ENCODE results near the gene TEK. TPM values are rescaled to one million over a fixed set of nuclear protein-coding genes. Genes with fewer than 3 reads are reported as not detected.

The TEK gene
- total RNA-seq, 1 experiment from 2014 or later = 0.45 TPM

GRCh38 chr9:27094640-27095298, 14.3 kb upstream of the TEK start:
- Histone ChIP-seq H3K4me3 (ENCODE audit: insufficient read depth, low read depth, low read length) (no peak overlapping the region), H3K36me3 (replicated peaks; ENCODE audit: control insufficient read depth, insufficient read depth, low read length) (no peaks in the 10 kb centered on the region), H3K27me3 (ENCODE audit: control insufficient read depth, insufficient read depth, low read length) (no peaks in the 10 kb centered on the region)
- DNase-seq = no peak

GRCh38 chr9:27107241-27107640, 1.8 kb upstream of the TEK start:
- H3K27me3 ChIP-seq (ENCODE audit: control insufficient read depth, insufficient read depth, low read length) = no peaks in the 10 kb centered on the region
- DNase-seq = no peak
- no peaks in the 10 kb centered on the region for H3K36me3 ChIP-seq (replicated peaks; ENCODE audit: control insufficient read depth, insufficient read depth, low read length)
- H3K4me3 ChIP-seq (ENCODE audit: insufficient read depth, low read depth, low read length) = no peak overlapping the region

GRCh38 chr9:27109621-27110020, 596 bp downstream of the TEK start:
- DNase-seq = no peak
- no peaks in the 10 kb centered on the region for H3K27me3 ChIP-seq (ENCODE audit: control insufficient read depth, insufficient read depth, low read length)
- H3K36me3 ChIP-seq (replicated peaks; ENCODE audit: control insufficient read depth, insufficient read depth, low read length) = no peaks in the 10 kb centered on the region
- no peak overlapping the region for H3K4me3 ChIP-seq (ENCODE audit: insufficient read depth, low read depth, low read length)

GRCh38 chr9:27110181-27110580, 1.2 kb downstream of the TEK start:
- Histone ChIP-seq H3K36me3 (replicated peaks; ENCODE audit: control insufficient read depth, insufficient read depth, low read length) (no peaks in the 10 kb centered on the region), H3K4me3 (ENCODE audit: insufficient read depth, low read depth, low read length) (no peak overlapping the region), H3K27me3 (ENCODE audit: control insufficient read depth, insufficient read depth, low read length) (no peaks in the 10 kb centered on the region)
- no peak for DNase-seq

- DNase-seq = no peak
- Histone ChIP-seq H3K27me3 (ENCODE audit: control insufficient read depth, insufficient read depth, low read length) (no peaks in the 10 kb centered on the region), H3K36me3 (replicated peaks; ENCODE audit: control insufficient read depth, insufficient read depth, low read length) (no peaks in the 10 kb centered on the region), H3K4me3 (ENCODE audit: insufficient read depth, low read depth, low read length) (no peak overlapping the region)
Measured at GRCh38 chr9:27112235-27112634, 3.2 kb downstream of the TEK start.

- no peak for DNase-seq
- Histone ChIP-seq H3K36me3 (replicated peaks; ENCODE audit: control insufficient read depth, insufficient read depth, low read length) (no peaks in the 10 kb centered on the region), H3K27me3 (ENCODE audit: control insufficient read depth, insufficient read depth, low read length) (no peaks in the 10 kb centered on the region), H3K4me3 (ENCODE audit: insufficient read depth, low read depth, low read length) (no peak overlapping the region)
Measured at GRCh38 chr9:27117489-27118135, 8.6 kb downstream of the TEK start.

- H3K4me3 ChIP-seq (ENCODE audit: insufficient read depth, low read depth, low read length) = no peak overlapping the region
- no peak for DNase-seq
- no peaks in the 10 kb centered on the region for H3K36me3 ChIP-seq (replicated peaks; ENCODE audit: control insufficient read depth, insufficient read depth, low read length)
- H3K27me3 ChIP-seq (ENCODE audit: control insufficient read depth, insufficient read depth, low read length) = no peaks in the 10 kb centered on the region
Measured at GRCh38 chr9:27118916-27119315, 9.9 kb downstream of the TEK start.

- Histone ChIP-seq H3K4me3 (ENCODE audit: insufficient read depth, low read depth, low read length) (no peak overlapping the region), H3K36me3 (replicated peaks; ENCODE audit: control insufficient read depth, insufficient read depth, low read length) (no peaks in the 10 kb centered on the region), H3K27me3 (ENCODE audit: control insufficient read depth, insufficient read depth, low read length) (no peaks in the 10 kb centered on the region)
- DNase-seq = no peak
Measured at GRCh38 chr9:27124151-27124550, 15.1 kb downstream of the TEK start.

GRCh38 chr9:27125030-27125429, 16.0 kb downstream of the TEK start:
- Histone ChIP-seq H3K36me3 (replicated peaks; ENCODE audit: control insufficient read depth, insufficient read depth, low read length) (no peaks in the 10 kb centered on the region), H3K27me3 (ENCODE audit: control insufficient read depth, insufficient read depth, low read length) (no peaks in the 10 kb centered on the region)
- no peak for DNase-seq

GRCh38 chr9:27125936-27126335, 16.9 kb downstream of the TEK start:
- H3K36me3 ChIP-seq (replicated peaks; ENCODE audit: control insufficient read depth, insufficient read depth, low read length) = no peaks in the 10 kb centered on the region
- no peak for DNase-seq
- H3K27me3 ChIP-seq (ENCODE audit: control insufficient read depth, insufficient read depth, low read length) = no peaks in the 10 kb centered on the region
- no peak overlapping the region for H3K4me3 ChIP-seq (ENCODE audit: insufficient read depth, low read depth, low read length)

More at GRCh38 chr9:27125030-27125429, 16.0 kb downstream of the TEK start:
- H3K4me3 ChIP-seq (ENCODE audit: insufficient read depth, low read depth, low read length) = no peak overlapping the region

- no peaks in the 10 kb centered on the region for H3K36me3 ChIP-seq (replicated peaks; ENCODE audit: control insufficient read depth, insufficient read depth, low read length)
- DNase-seq = no peak
- H3K4me3 ChIP-seq (ENCODE audit: insufficient read depth, low read depth, low read length) = no peak overlapping the region
- no peaks in the 10 kb centered on the region for H3K27me3 ChIP-seq (ENCODE audit: control insufficient read depth, insufficient read depth, low read length)
Measured at GRCh38 chr9:27126670-27127069, 17.6 kb downstream of the TEK start.

- DNase-seq = no peak
- Histone ChIP-seq H3K27me3 (ENCODE audit: control insufficient read depth, insufficient read depth, low read length) (no peaks in the 10 kb centered on the region), H3K36me3 (replicated peaks; ENCODE audit: control insufficient read depth, insufficient read depth, low read length) (no peaks in the 10 kb centered on the region), H3K4me3 (ENCODE audit: insufficient read depth, low read depth, low read length) (no peak overlapping the region)
Measured at GRCh38 chr9:27129221-27129620, 20.2 kb downstream of the TEK start.

- Histone ChIP-seq H3K36me3 (replicated peaks; ENCODE audit: control insufficient read depth, insufficient read depth, low read length) (no peaks in the 10 kb centered on the region), H3K27me3 (ENCODE audit: control insufficient read depth, insufficient read depth, low read length) (no peaks in the 10 kb centered on the region), H3K4me3 (ENCODE audit: insufficient read depth, low read depth, low read length) (no peak overlapping the region)
- DNase-seq = no peak
Measured at GRCh38 chr9:27131731-27132130, 22.7 kb downstream of the TEK start.

- no peak for DNase-seq
- H3K27me3 ChIP-seq (ENCODE audit: control insufficient read depth, insufficient read depth, low read length) = no peaks in the 10 kb centered on the region
- no peaks in the 10 kb centered on the region for H3K36me3 ChIP-seq (replicated peaks; ENCODE audit: control insufficient read depth, insufficient read depth, low read length)
Measured at GRCh38 chr9:27133817-27134216, 24.8 kb downstream of the TEK start.

GRCh38 chr9:27142299-27142930, 33.4 kb downstream of the TEK start:
- Histone ChIP-seq H3K36me3 (replicated peaks; ENCODE audit: control insufficient read depth, insufficient read depth, low read length) (no peaks in the 10 kb centered on the region), H3K4me3 (ENCODE audit: insufficient read depth, low read depth, low read length) (no peak overlapping the region), H3K27me3 (ENCODE audit: control insufficient read depth, insufficient read depth, low read length) (no peaks in the 10 kb centered on the region)
- DNase-seq = no peak

More at GRCh38 chr9:27133817-27134216, 24.8 kb downstream of the TEK start:
- H3K4me3 ChIP-seq (ENCODE audit: insufficient read depth, low read depth, low read length) = no peak overlapping the region
